ENCODE data around the gene SNX3.

Gene SNX3

GRCh38 chr6:108200186-108200585 is 60.7 kb downstream of the SNX3 start:
- DNase-seq: no peak

- no peak for DNase-seq
Measured at GRCh38 chr6:108198761-108199498, 61.9 kb downstream of the SNX3 start.

GRCh38 chr6:108195209-108195608 is 65.6 kb downstream of the SNX3 start:
- no peak for DNase-seq

GRCh38 chr6:108194503-108194902 is 66.3 kb downstream of the SNX3 start:
- DNase-seq: no peak

- no peak for DNase-seq
Measured at GRCh38 chr6:108193835-108194234, 67.0 kb downstream of the SNX3 start.

- DNase-seq: no peak
Measured at GRCh38 chr6:108193131-108193530, 67.7 kb downstream of the SNX3 start.

GRCh38 chr6:108187519-108187918 is 73.3 kb downstream of the SNX3 start:
- no peak for DNase-seq

GRCh38 chr6:108186226-108186625 is 74.6 kb downstream of the SNX3 start:
- no peak for DNase-seq

- DNase-seq: no peak
Measured at GRCh38 chr6:108180776-108181175, 80.1 kb downstream of the SNX3 start.

GRCh38 chr6:108180266-108180665 is 80.6 kb downstream of the SNX3 start:
- DNase-seq: no peak

- no peak for DNase-seq
Measured at GRCh38 chr6:108179741-108180140, 81.1 kb downstream of the SNX3 start.

GRCh38 chr6:108176281-108177089 is 84.4 kb downstream of the SNX3 start:
- no peak for DNase-seq

- peak; percentile 24 for DNase-seq
Measured at GRCh38 chr6:108175592-108176279, 85.1 kb downstream of the SNX3 start.

GRCh38 chr6:108175176-108175591 is 85.7 kb downstream of the SNX3 start:
- DNase-seq: no peak

GRCh38 chr6:108174371-108175175 is 86.3 kb downstream of the SNX3 start:
- DNase-seq: no peak

- no peak for DNase-seq
Measured at GRCh38 chr6:108171918-108172516, 88.8 kb downstream of the SNX3 start.

- no peak for DNase-seq
Measured at GRCh38 chr6:108171291-108171917, 89.4 kb downstream of the SNX3 start.

GRCh38 chr6:108170332-108171290 is 90.2 kb downstream of the SNX3 start:
- no peak for DNase-seq

GRCh38 chr6:108169464-108170331 is 91.1 kb downstream of the SNX3 start:
- DNase-seq: no peak
